ENCODE data around the gene ERI3. TPM values are rescaled to one million over a fixed set of nuclear protein-coding genes. Genes with fewer than 3 reads are reported as not detected.

ERI3 gene
- total and polyA plus RNA-seq, 2 donors (not counting 3 experiments of a cell fraction or from before 2014, with no cell fraction given) = 45.3 to 94.0 TPM

DNA sequence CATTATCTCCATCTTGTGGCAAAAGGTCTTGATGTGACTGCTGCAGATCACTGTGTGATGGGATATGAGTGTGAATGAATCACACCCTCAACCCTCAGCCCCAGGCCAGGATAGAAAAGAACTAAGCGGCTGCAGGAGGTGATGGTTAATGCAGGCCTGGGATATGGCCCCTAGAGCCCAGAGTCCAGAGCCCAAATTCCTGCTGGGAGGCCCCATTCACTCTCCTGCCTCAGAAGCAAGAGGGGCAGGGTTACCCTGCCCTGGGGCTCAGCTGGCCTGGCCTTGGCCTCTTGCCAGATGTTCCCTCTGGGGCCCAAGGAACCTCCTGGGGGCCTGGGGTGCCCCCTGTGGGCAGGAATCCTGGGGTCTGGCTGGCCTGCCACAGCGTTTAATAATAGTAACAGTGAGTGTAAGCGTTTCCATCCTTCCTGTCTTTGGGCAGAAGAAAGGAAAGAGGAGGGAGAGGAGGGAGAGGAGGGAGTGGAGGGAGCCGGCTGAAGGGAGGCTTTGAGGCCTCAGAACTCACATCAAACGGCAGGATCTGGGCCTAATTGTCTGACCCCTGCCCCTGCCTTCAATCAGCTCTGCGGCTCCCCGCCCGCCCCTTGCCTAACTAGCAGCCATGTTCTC is 115.6 kb downstream of the ERI3 start:
- Histone ChIP-seq H3K36me3 (ENCODE audit: control insufficient read depth in 2 of 2, extremely low read depth in 1 of 2, insufficient read depth in 2 of 2, low read length in 2 of 2) (peaks cover 0 to 2% of the 10 kb centered on the region in 2 experiments), H3K79me2 (ENCODE audit: control insufficient read depth, insufficient read depth, low read length) (no peaks in the 10 kb centered on the region), H4K20me1 (replicated peaks; ENCODE audit: control insufficient read depth, extremely low read depth, insufficient read depth, low read length) (no peaks in the 10 kb centered on the region), H3K9me3 (replicated peaks; ENCODE audit: control insufficient read depth, insufficient read depth, low read length) (no peaks in the 10 kb centered on the region), H3K9me1 (replicated peaks; ENCODE audit: control insufficient read depth, extremely low read depth, insufficient read depth, low read length) (no peaks in the 10 kb centered on the region), H3K9ac (replicated peaks; ENCODE audit: extremely low read depth, insufficient read depth, low read length) (no peak overlapping the region), H3K27me3 (ENCODE audit: control insufficient read depth in 2 of 2, insufficient read depth in 2 of 2, low read length in 2 of 2) (no peaks in the 10 kb centered on the region), H3K4me1 (ENCODE audit: control insufficient read depth, extremely low read depth, insufficient read depth, low read length) (peaks cover 11% of the 10 kb centered on the region), H3K4me2 (ENCODE audit: insufficient read depth, low read length) (no peak overlapping the region), H2AFZ (ENCODE audit: low read depth, low read length) (no peak overlapping the region), H3K27ac (ENCODE audit: insufficient read depth, low read depth, low read length) (no peak overlapping the region), H3K4me3 (replicated peaks in 1 of 3; ENCODE audit: insufficient read depth in 1 of 3, low read depth in 1 of 3, low read length in 3 of 3) (no peak overlapping the region)
- DNase-seq (ENCODE audit: low read depth, low spot score) (no peak), FAIRE-seq (peak; percentile 33)
- CTCF ChIA-PET = interaction anchor here (1.1 to 4.3 kb wide), 4 partner anchors 21 to 147 kb away, joined by 3 to 39 read pairs (median 4); partner anchors contain the start of gene DMAP1
- intact Hi-C loops (cut with micrococcal nuclease) (loop anchor here (2.0 kb wide), 1 partner anchor 23 kb away; no protein-coding TSS in a partner anchor), dilution Hi-C loops (cut with MboI; ENCODE audit: extremely low pct_ligation_motif_present, low sequenced_read_pairs) (no loop called here)
- TF ChIP-seq EZH2 (IDR thresholded peaks at IDR 0.05; ENCODE audit: borderline replicate concordance, low read depth, low read length, severe bottlenecking) = no peak
- TF ChIP-seq MYC (IDR thresholded peaks at IDR 0.05; ENCODE audit: low read depth, low read length) = no peak
- TF ChIP-seq FOS (IDR thresholded peaks at IDR 0.05; ENCODE audit: borderline replicate concordance, insufficient read depth, low read length) = no peak
- peak; percentile 26 for TF ChIP-seq GATA2 (IDR thresholded peaks at IDR 0.05; ENCODE audit: insufficient read depth, insufficient read length, low read depth, low read length)
- TF ChIP-seq, protein P1, sequence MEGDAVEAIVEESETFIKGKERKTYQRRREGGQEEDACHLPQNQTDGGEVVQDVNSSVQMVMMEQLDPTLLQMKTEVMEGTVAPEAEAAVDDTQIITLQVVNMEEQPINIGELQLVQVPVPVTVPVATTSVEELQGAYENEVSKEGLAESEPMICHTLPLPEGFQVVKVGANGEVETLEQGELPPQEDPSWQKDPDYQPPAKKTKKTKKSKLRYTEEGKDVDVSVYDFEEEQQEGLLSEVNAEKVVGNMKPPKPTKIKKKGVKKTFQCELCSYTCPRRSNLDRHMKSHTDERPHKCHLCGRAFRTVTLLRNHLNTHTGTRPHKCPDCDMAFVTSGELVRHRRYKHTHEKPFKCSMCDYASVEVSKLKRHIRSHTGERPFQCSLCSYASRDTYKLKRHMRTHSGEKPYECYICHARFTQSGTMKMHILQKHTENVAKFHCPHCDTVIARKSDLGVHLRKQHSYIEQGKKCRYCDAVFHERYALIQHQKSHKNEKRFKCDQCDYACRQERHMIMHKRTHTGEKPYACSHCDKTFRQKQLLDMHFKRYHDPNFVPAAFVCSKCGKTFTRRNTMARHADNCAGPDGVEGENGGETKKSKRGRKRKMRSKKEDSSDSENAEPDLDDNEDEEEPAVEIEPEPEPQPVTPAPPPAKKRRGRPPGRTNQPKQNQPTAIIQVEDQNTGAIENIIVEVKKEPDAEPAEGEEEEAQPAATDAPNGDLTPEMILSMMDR (IDR thresholded peaks at IDR 0.05; ENCODE audit: extremely low read depth in 1 of 2, insufficient read depth in 1 of 2, low read depth in 1 of 2, low read length in 2 of 2) = peak in 1 of 2 donors; percentile 10
- no peak for TF ChIP-seq JUN (IDR thresholded peaks at IDR 0.05; ENCODE audit: borderline replicate concordance, insufficient read depth, insufficient read length, low read depth)
- no peak for TF ChIP-seq POLR2A (IDR thresholded peaks at IDR 0.05; ENCODE audit: low read depth, low read length)
- POLR2A ChIA-PET = no interaction called here
- BruUV-seq (replicated peaks) = no TSS peak

Measured in endothelial cell of umbilical vein (primary cell).